Peyer's patch (tissue), 4 donors: ENCODE data around the gene ARL5A. TPM values are rescaled to one million over a fixed set of nuclear protein-coding genes. Genes with fewer than 3 reads are reported as not detected.

ENCODE experiments used
- DNase-seq, 3 donors: peaks; one replicate each; pipeline ENCODE4 v3.0.0-alpha.2; 2017 to 2019
- H3K27ac ChIP-seq, 4 donors: fragments of 200-600 bp; sonication (generic); one replicate each; pipeline ENCODE4 v1.5.1; 2016 to 2019
- H3K27me3 ChIP-seq, 2 donors: fragments of 200-600 bp; sonication (generic); one replicate each; pipeline ENCODE4 v1.5.1; 2019
- H3K36me3 ChIP-seq, 3 donors: fragments of 200-600 bp; sonication (generic); one replicate each; pipeline ENCODE4 v1.5.1; 2016 to 2019
- H3K4me1 ChIP-seq, 4 donors: fragments of 200-600 bp; sonication (generic); one replicate each; pipeline ENCODE4 v1.5.1; 2016 to 2019
- H3K4me3 ChIP-seq, 4 donors: fragments of 200-600 bp; sonication (generic); 1 replicate in 3 of 4; 2 replicates in 1 of 4; pipeline ENCODE4 v1.5.1; 2016 to 2019; ENCODE audit warnings: mild to moderate bottlenecking in 1 of 4
- H3K9me3 ChIP-seq, 4 donors: fragments of 200-600 bp; sonication (generic); one replicate each; pipeline ENCODE4 v1.5.1; 2016 to 2019; ENCODE audit warnings: mild to moderate bottlenecking in 1 of 4
- POLR2A ChIP-seq, 2 donors: fragments of 450-650 bp; IDR thresholded peaks; one replicate each; pipeline ENCODE4 v1.5.1; 2017; ENCODE audit warnings: antibody characterized with exemption in 2 of 2, mild to moderate bottlenecking in 2 of 2, moderate library complexity in 2 of 2
- total RNA-seq, 4 donors: library from RNA; depleted of rRNA; stranded (reverse); fragments of >200 nt; gene quantifications; one replicate each; pipeline ENCODE4 v1.1.0, GENCODE V29; 2016
- TF ChIP-seq, protein P1 (sequence below), 6 experiments: fragments of 450-650 bp in 4 of 6; fragments of 200-600 bp in 2 of 6; sonication (generic) in 1 of 6; IDR thresholded peaks; one replicate each; pipeline ENCODE4 v1.5.1; 2017 to 2019; ENCODE audit warnings: antibody characterized with exemption in 6 of 6, mild to moderate bottlenecking in 3 of 6, moderate library complexity in 1 of 6

The ARL5A gene
- total RNA-seq, 4 donors from 2014 or later: 34.7 to 85.5 (median 56.5) TPM

- DNase-seq: no peak
- no peak overlapping the region for H3K27ac ChIP-seq
- no peaks in the 10 kb centered on the region for H3K36me3 ChIP-seq
- H3K4me3 ChIP-seq: no peak overlapping the region
- H3K27me3 ChIP-seq: no peaks in the 10 kb centered on the region
- no peaks in the 10 kb centered on the region for H3K9me3 ChIP-seq
- no peaks in the 10 kb centered on the region for H3K4me1 ChIP-seq
- TF ChIP-seq, protein P1, sequence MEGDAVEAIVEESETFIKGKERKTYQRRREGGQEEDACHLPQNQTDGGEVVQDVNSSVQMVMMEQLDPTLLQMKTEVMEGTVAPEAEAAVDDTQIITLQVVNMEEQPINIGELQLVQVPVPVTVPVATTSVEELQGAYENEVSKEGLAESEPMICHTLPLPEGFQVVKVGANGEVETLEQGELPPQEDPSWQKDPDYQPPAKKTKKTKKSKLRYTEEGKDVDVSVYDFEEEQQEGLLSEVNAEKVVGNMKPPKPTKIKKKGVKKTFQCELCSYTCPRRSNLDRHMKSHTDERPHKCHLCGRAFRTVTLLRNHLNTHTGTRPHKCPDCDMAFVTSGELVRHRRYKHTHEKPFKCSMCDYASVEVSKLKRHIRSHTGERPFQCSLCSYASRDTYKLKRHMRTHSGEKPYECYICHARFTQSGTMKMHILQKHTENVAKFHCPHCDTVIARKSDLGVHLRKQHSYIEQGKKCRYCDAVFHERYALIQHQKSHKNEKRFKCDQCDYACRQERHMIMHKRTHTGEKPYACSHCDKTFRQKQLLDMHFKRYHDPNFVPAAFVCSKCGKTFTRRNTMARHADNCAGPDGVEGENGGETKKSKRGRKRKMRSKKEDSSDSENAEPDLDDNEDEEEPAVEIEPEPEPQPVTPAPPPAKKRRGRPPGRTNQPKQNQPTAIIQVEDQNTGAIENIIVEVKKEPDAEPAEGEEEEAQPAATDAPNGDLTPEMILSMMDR (IDR thresholded peaks at IDR 0.05): no peak
- TF ChIP-seq POLR2A (IDR thresholded peaks at IDR 0.05): no peak
These were observed 24.2 kb upstream of the ARL5A start for GRCh38 chr2:151852260-151853069.

DNA sequence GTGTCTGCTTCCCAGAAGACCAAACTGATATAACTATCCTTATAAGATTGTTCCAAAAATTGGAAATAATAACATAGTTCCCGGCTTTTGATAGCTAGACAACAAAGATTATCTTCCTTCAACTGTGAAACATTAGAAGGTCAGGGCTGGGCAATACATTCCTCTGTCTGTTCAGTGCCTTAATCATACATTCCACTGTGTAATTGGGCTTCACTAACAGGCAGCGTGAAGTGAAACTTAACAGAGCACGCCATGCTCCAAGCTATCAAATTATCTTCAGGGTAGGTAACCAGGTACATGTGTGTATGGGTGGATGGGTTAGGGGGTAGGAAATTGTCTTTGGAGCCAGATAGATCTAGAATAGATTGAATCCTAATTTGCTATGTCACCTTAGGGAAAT is 23.5 kb upstream of the ARL5A start:
- H3K36me3 ChIP-seq: no peaks in the 10 kb centered on the region
- H3K4me1 ChIP-seq: no peaks in the 10 kb centered on the region
- no peak overlapping the region for H3K27ac ChIP-seq
- no peak overlapping the region for H3K4me3 ChIP-seq
- H3K9me3 ChIP-seq: no peaks in the 10 kb centered on the region
- H3K27me3 ChIP-seq: no peaks in the 10 kb centered on the region
- no peak for TF ChIP-seq POLR2A (IDR thresholded peaks at IDR 0.05)
- TF ChIP-seq, protein P1 (IDR thresholded peaks at IDR 0.05): no peak
- no peak for DNase-seq

DNA sequence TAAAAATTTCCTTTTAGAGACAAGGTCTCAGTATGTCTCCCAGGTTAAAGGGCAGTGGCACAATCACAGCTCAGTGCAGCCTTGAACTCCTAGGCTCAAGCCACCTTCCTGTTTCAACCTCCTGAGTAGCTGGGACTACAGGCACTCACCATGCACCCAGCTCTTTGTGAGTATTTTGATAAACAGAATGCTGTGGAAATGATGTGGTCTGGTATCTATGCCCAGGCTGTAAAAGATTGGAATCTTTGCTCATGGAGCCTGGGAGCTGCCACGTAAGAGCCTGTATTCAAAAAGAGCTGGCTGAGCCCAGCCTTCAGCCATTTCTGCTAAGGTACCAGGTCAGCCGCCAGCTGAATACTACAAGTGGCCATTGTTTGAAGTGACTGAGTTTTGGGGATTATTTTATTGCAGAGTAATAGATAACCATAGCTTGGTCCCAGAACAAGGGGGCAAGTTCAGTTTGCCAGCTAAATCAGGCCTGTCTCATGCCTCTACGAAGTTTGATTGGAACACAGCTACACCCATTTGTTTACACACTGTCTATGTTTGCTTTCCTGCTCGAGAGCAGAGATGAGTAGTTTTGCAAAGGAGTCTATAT is 21.3 kb upstream of the ARL5A start:
- DNase-seq: no peak
- no peaks in the 10 kb centered on the region for H3K9me3 ChIP-seq
- TF ChIP-seq, protein P1 (IDR thresholded peaks at IDR 0.05): no peak
- TF ChIP-seq POLR2A (IDR thresholded peaks at IDR 0.05): no peak
- H3K36me3 ChIP-seq: no peaks in the 10 kb centered on the region
- H3K4me1 ChIP-seq: no peaks in the 10 kb centered on the region
- H3K4me3 ChIP-seq: no peak overlapping the region
- H3K27me3 ChIP-seq: no peaks in the 10 kb centered on the region
- H3K27ac ChIP-seq: no peak overlapping the region

GRCh38 chr2:151845884-151846283 is 17.7 kb upstream of the ARL5A start:
- no peak overlapping the region for H3K27ac ChIP-seq
- TF ChIP-seq POLR2A (IDR thresholded peaks at IDR 0.05): no peak
- TF ChIP-seq, protein P1 (IDR thresholded peaks at IDR 0.05): no peak
- no peaks in the 10 kb centered on the region for H3K27me3 ChIP-seq
- H3K4me3 ChIP-seq: no peak overlapping the region
- H3K36me3 ChIP-seq: no peaks in the 10 kb centered on the region
- H3K4me1 ChIP-seq: no peaks in the 10 kb centered on the region
- no peaks in the 10 kb centered on the region for H3K9me3 ChIP-seq
- DNase-seq: no peak

- H3K4me3 ChIP-seq: no peak overlapping the region
- H3K36me3 ChIP-seq: no peaks in the 10 kb centered on the region
- H3K9me3 ChIP-seq: no peaks in the 10 kb centered on the region
- TF ChIP-seq, protein P1 (IDR thresholded peaks at IDR 0.05): no peak
- no peaks in the 10 kb centered on the region for H3K27me3 ChIP-seq
- DNase-seq: no peak
- no peak overlapping the region for H3K27ac ChIP-seq
- H3K4me1 ChIP-seq: no peaks in the 10 kb centered on the region
These were observed 17.3 kb upstream of the ARL5A start for GRCh38 chr2:151845481-151845880.
